Measurements from ENCODE around the gene CSNK1E.

The CSNK1E gene

DNA sequence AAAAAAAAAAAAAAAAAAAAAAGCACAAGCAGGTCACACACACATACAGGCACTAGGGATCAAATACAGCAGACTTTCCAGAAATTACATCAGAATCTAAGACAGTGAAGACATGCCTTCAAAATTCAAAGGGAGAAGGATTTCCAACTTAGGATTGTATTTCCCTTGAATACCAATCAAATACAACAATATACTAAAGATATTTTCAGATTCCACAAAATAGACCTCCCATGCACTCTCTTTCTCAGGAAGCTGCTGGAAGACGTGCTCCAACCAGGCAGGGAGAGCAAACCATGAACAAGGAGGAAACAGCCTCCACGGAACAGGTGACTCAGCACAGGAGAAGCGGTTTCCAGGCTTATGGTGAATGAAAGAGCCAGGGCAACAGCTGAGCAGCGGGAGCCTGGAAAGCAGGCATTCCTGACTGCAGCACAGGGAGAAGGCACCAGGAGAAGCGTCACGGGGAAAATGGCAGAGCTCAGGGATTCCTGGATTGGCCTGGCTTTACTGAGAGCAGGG lies 76.4 kb downstream of the CSNK1E start:
- DNase-seq = peak; percentile 33 to 92 (median 71)
- intact Hi-C loops (cut with DNase I) = no loop called here

Measured in head of caudate nucleus (tissue), 42 donors.